ENCODE data around the gene AHCTF1.
"Not testable (repeated sequence)": the region's sequence is repeated elsewhere in the genome, so short reads cannot be mapped to it uniquely, and the experiment has no call there.

The AHCTF1 gene

DNA sequence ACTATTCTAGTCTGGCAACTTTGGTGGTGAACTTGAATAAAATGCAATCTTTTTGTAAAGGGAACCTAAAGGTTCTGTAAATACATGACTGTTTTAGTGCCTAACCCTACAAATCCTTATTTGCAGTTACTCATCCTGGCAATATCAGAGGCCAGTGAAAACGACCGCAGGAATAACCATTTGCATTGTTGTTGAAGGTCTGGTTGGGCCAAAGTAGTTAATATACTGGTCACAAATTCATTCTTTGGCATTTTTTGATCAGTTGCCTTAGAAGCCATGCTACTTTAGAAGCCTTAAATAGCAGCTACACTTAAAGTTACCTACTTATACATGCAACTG lies 93.7 kb downstream of the AHCTF1 start:
- H3K9me3 Mint-ChIP-seq: peaks cover 2% of the 10 kb centered on the region
- no peaks in the 10 kb centered on the region for H3K4me1 Mint-ChIP-seq
- CTCF ChIA-PET: no interaction called here
- no peak for DNase-seq
- no peak overlapping the region for H3K4me3 Mint-ChIP-seq
- peaks cover 12% of the 10 kb centered on the region for H3K36me3 Mint-ChIP-seq
- no peaks in the 10 kb centered on the region for H3K27me3 Mint-ChIP-seq
- H3K27ac Mint-ChIP-seq: no peak overlapping the region

- no peaks in the 10 kb centered on the region for H3K4me1 Mint-ChIP-seq
- H3K27me3 Mint-ChIP-seq: no peaks in the 10 kb centered on the region
- no peak overlapping the region for H3K4me3 Mint-ChIP-seq
- no peak for DNase-seq
- peaks cover 7% of the 10 kb centered on the region for H3K36me3 Mint-ChIP-seq
- H3K27ac Mint-ChIP-seq: no peak overlapping the region
- CTCF ChIA-PET: no interaction called here
- H3K9me3 Mint-ChIP-seq: peaks cover 2% of the 10 kb centered on the region
Measured at GRCh38 chr1:246837418-246838117, 94.2 kb downstream of the AHCTF1 start.

DNA sequence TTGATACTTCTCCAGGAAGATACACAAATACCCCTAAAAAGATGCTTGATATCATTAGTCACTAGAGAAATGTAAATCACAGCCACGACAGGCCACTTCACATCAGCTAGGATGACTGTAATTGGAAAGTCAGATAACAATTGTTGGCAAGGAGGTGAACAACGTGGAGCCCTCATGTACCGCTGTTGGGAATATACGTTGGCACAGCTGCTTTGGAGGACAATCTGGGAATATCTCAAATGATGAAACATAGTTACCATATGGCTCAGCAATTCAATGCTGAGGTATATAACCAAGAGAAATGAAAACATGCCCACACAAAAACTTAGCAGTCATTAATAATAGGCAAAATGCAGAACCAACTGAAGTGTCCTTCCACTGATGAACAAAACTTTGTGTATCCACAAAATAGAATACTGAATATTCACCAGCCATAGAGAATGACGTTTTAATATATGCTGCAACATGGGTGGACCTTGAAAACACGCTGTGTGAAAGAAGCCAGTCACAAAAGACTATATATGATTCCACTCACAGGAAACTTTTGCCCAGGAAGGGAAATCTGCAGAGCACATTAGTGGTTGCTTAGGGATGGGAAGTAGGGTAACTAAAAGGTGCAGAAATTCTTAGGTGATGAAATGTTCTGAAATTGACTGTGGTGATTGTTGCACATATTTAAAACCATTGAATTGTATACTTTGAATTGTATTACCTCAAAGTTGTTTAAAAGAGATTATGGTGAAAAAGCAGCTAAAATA lies 95.4 kb downstream of the AHCTF1 start:
- H3K27ac Mint-ChIP-seq: no peak overlapping the region
- no peak overlapping the region for H3K4me3 Mint-ChIP-seq
- no peak for DNase-seq
- H3K27me3 Mint-ChIP-seq: no peaks in the 10 kb centered on the region
- CTCF ChIA-PET: no interaction called here
- H3K9me3 Mint-ChIP-seq: peaks cover 2% of the 10 kb centered on the region
- H3K36me3 Mint-ChIP-seq: peaks cover 6% of the 10 kb centered on the region
- no peaks in the 10 kb centered on the region for H3K4me1 Mint-ChIP-seq

DNA sequence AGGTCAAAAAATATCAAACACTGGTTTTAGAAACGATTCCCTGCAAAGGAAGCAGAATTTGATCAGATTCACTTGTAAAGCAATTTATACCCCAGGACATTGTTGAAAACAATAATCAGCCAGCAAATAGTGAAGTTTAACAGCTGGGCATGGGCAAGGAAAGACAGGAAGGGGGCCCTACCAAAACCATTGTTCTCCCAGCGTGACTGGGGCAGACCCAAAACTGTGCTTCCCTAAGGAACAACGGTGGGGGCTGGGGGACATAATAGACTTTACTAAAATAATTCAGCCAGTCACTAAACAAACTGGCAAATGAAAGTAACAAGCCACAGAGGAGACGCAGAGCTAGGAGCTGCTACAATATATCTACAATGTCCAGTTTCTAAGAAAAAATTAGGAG lies 100.2 kb downstream of the AHCTF1 start:
- no peak for DNase-seq
- Mint-ChIP-seq H3K9me3 (peaks cover 13% of the 10 kb centered on the region), H3K27me3 (no peaks in the 10 kb centered on the region), H3K36me3 (peaks cover 4% of the 10 kb centered on the region), H3K4me3 (no peak overlapping the region), H3K4me1 (no peaks in the 10 kb centered on the region), H3K27ac (no peak overlapping the region)
- CTCF ChIA-PET: no interaction called here

DNA sequence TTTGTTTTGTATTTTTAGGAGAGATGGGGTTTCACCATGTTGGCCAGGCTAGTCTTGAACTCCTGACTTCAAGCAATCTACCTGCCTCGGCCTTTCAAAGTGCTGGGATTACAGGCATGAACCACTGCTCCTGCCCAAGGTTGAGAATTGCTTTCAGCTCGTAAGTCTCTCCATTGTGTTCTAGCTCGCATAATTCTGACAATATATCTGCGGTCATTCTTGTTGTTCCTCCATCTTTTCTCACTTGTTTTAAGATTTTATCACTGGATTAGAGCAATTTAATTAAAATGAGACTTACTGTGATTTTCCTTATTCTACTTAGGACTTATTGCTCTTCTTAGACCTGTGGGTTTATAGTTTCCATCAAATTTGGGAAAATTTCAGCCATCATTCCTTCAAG lies 102.9 kb downstream of the AHCTF1 start:
- no peaks in the 10 kb centered on the region for H3K27me3 Mint-ChIP-seq
- CTCF ChIA-PET: no interaction called here
- no peak for DNase-seq
- H3K4me3 Mint-ChIP-seq: no peak overlapping the region
- peaks cover 13% of the 10 kb centered on the region for H3K9me3 Mint-ChIP-seq
- no peak overlapping the region for H3K27ac Mint-ChIP-seq
- H3K36me3 Mint-ChIP-seq: peaks cover 4% of the 10 kb centered on the region
- H3K4me1 Mint-ChIP-seq: no peaks in the 10 kb centered on the region

- CTCF ChIA-PET: no interaction called here
- no peak for DNase-seq
- H3K27ac Mint-ChIP-seq: no peak overlapping the region
- no peak overlapping the region for H3K4me3 Mint-ChIP-seq
- no peaks in the 10 kb centered on the region for H3K4me1 Mint-ChIP-seq
- peaks cover 4% of the 10 kb centered on the region for H3K36me3 Mint-ChIP-seq
- no peaks in the 10 kb centered on the region for H3K27me3 Mint-ChIP-seq
- H3K9me3 Mint-ChIP-seq: peaks cover 10% of the 10 kb centered on the region
Measured at GRCh38 chr1:246827396-246827795, 104.4 kb downstream of the AHCTF1 start.

DNA sequence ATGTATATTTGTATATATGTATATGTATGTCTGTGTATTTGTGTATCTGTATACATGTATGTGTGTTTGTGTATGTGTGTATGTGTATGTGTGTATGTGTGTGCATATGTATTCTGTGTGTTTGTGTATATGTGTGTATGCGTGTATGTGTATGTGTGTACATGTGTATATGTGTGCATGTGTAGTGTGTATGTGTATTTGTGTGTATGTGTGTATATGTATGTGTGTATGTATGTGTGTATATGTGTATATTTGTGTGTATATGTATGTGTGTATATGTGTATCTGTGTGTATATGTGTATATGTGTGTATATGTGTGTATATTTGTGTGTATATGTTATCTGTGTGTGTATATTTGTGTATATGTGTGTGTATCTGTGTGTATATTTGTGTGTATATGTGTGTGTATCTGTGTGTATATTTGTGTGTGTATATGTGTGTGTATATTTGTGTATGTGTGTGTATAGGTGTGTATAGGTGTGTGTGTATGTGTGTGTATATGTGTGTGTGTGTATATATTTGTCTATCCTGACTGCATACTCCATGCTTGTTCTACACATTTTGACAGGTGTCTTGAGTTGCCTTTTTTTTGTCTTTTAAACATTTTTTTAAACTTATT lies 106.1 kb downstream of the AHCTF1 start:
- no peak for DNase-seq
- peaks cover 13% of the 10 kb centered on the region for H3K4me1 Mint-ChIP-seq
- no peak overlapping the region for H3K27ac Mint-ChIP-seq
- H3K27me3 Mint-ChIP-seq: no peaks in the 10 kb centered on the region
- peaks cover 4% of the 10 kb centered on the region for H3K36me3 Mint-ChIP-seq
- CTCF ChIA-PET: no interaction called here
- H3K4me3 Mint-ChIP-seq: no peak overlapping the region
- H3K9me3 Mint-ChIP-seq: peaks cover 10% of the 10 kb centered on the region

DNA sequence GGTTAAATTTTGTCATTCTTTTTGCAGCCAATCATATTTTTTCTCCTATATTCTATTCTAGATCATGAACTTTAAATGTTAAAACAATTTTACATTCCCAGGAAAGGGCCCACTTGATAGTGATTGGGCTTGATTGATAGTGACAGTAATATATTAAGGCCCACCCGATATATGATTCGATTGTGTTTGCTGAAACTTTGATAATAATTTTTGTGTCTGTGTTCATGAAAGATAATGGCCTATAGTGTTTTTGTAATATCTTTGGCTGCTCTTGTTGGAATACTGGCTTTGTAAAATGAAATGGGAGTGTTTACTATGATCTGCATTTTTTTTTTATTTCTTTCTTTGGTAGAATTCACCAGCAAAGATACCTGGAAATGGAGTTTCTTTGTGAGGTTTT lies 107.2 kb downstream of the AHCTF1 start:
- Mint-ChIP-seq H3K4me3 (no peak overlapping the region), H3K27me3 (no peaks in the 10 kb centered on the region), H3K4me1 (peaks cover 15% of the 10 kb centered on the region), H3K9me3 (peaks cover 10% of the 10 kb centered on the region), H3K27ac (no peak overlapping the region), H3K36me3 (peaks cover 4% of the 10 kb centered on the region)
- DNase-seq: no peak
- CTCF ChIA-PET: no interaction called here

GRCh38 chr1:246822154-246822553 lies 109.6 kb downstream of the AHCTF1 start:
- H3K36me3 Mint-ChIP-seq, H3K4me3 Mint-ChIP-seq, CTCF ChIA-PET, H3K27me3 Mint-ChIP-seq, DNase-seq, H3K27ac Mint-ChIP-seq, H3K9me3 Mint-ChIP-seq: not testable (repeated sequence)
- H3K4me1 Mint-ChIP-seq: peaks cover 15% of the 10 kb centered on the region

- Mint-ChIP-seq H3K36me3 (no peaks in the 10 kb centered on the region), H3K4me3 (no peak overlapping the region), H3K4me1 (peaks cover 15% of the 10 kb centered on the region), H3K9me3 (peaks cover 7% of the 10 kb centered on the region), H3K27me3 (peaks cover 5% of the 10 kb centered on the region), H3K27ac (no peak overlapping the region)
- DNase-seq: no peak
- CTCF ChIA-PET: no interaction called here
Measured at GRCh38 chr1:246820666-246821065, 111.1 kb downstream of the AHCTF1 start.

DNA sequence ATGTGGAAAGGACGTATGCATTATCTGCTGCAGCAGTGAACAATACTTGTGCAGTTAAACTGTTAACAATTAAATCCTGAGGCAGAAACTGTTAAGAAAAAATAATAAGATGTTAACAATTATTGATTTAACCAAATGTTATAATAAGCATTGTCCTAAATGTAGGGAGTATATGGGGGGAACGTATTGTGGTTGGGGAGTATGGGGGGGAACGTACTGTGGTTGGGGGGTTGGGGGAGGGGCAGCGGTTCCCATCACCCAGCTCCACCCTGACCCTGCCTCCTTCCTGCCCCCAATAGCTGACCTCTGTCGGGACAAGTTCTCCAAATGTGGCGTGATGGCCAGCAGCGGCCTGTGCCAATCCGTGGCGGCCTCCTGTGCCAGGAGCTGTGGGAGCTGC lies 114.0 kb downstream of the AHCTF1 start:
- H3K27ac Mint-ChIP-seq, H3K4me3 Mint-ChIP-seq, H3K9me3 Mint-ChIP-seq, H3K36me3 Mint-ChIP-seq, DNase-seq, CTCF ChIA-PET: not testable (repeated sequence)
- peaks cover 15% of the 10 kb centered on the region for H3K4me1 Mint-ChIP-seq
- H3K27me3 Mint-ChIP-seq: peaks cover 11% of the 10 kb centered on the region

GRCh38 chr1:246815693-246816270 lies 116.0 kb downstream of the AHCTF1 start:
- H3K4me3 Mint-ChIP-seq: no peak overlapping the region
- no peaks in the 10 kb centered on the region for H3K36me3 Mint-ChIP-seq
- H3K27ac Mint-ChIP-seq: no peak overlapping the region
- H3K9me3 Mint-ChIP-seq: peaks cover 7% of the 10 kb centered on the region
- CTCF ChIA-PET: no interaction called here
- peaks cover 11% of the 10 kb centered on the region for H3K27me3 Mint-ChIP-seq
- peaks cover 2% of the 10 kb centered on the region for H3K4me1 Mint-ChIP-seq
- DNase-seq: no peak

- H3K4me1 Mint-ChIP-seq: no peaks in the 10 kb centered on the region
- H3K4me3 Mint-ChIP-seq: no peak overlapping the region
- no peak for DNase-seq
- no peaks in the 10 kb centered on the region for H3K36me3 Mint-ChIP-seq
- CTCF ChIA-PET: no interaction called here
- H3K9me3 Mint-ChIP-seq: peaks cover 7% of the 10 kb centered on the region
- peaks cover 11% of the 10 kb centered on the region for H3K27me3 Mint-ChIP-seq
- no peak overlapping the region for H3K27ac Mint-ChIP-seq
Measured at GRCh38 chr1:246814890-246815289, 116.9 kb downstream of the AHCTF1 start.

- CTCF ChIA-PET, H3K9me3 Mint-ChIP-seq, DNase-seq: not testable (repeated sequence)
Measured at GRCh38 chr1:246813325-246813724, 118.4 kb downstream of the AHCTF1 start.

GRCh38 chr1:246811985-246812384 lies 119.8 kb downstream of the AHCTF1 start:
- no peaks in the 10 kb centered on the region for H3K9me3 Mint-ChIP-seq
- H3K4me3 Mint-ChIP-seq: no peak overlapping the region
- H3K4me1 Mint-ChIP-seq: no peaks in the 10 kb centered on the region
- no peaks in the 10 kb centered on the region for H3K36me3 Mint-ChIP-seq
- peaks cover 11% of the 10 kb centered on the region for H3K27me3 Mint-ChIP-seq
- CTCF ChIA-PET: no interaction called here
- H3K27ac Mint-ChIP-seq: no peak overlapping the region
- DNase-seq: no peak

More at GRCh38 chr1:246813325-246813724, 118.4 kb downstream of the AHCTF1 start:
- H3K4me3 Mint-ChIP-seq, H3K4me1 Mint-ChIP-seq, H3K36me3 Mint-ChIP-seq, H3K27ac Mint-ChIP-seq: not testable (repeated sequence)
- peaks cover 11% of the 10 kb centered on the region for H3K27me3 Mint-ChIP-seq
